GM23248 (cell line): ENCODE results near the gene PUM1. TPM values are rescaled to one million over a fixed set of nuclear protein-coding genes. Genes with fewer than 3 reads are reported as not detected.

ENCODE experiments used
- DNase-seq: peaks from one replicate; pipeline ENCODE4 v3.0.0-alpha.2; 2015
- H2AFZ ChIP-seq: fragments of 200-600 bp; sonication (generic); 2 replicates; pipeline ENCODE4 v1.6.1; 2016; ENCODE audit warnings: antibody characterized with exemption
- H3F3A ChIP-seq: fragments of 200-600 bp; sonication (generic); 2 replicates; pipeline ENCODE4 v1.6.1; 2016; ENCODE audit warnings: mild to moderate bottlenecking, antibody characterized with exemption, mixed run types; ENCODE audit not compliant: insufficient read depth
- H3K27ac ChIP-seq: fragments of 200-600 bp; sonication (generic); 2 replicates; pipeline ENCODE4 v1.5.1; 2016; ENCODE audit warnings: mild to moderate bottlenecking
- H3K27me3 ChIP-seq: fragments of 200-600 bp; sonication (generic); replicated peaks from 2 replicates; pipeline ENCODE4 v1.6.1; 2016; ENCODE audit warnings: mild to moderate bottlenecking; ENCODE audit not compliant: insufficient read depth
- H3K36me3 ChIP-seq: fragments of 200-600 bp; sonication (generic); 2 replicates; pipeline ENCODE4 v1.6.1; 2016; ENCODE audit warnings: low read depth, mild to moderate bottlenecking
- H3K4me1 ChIP-seq: fragments of 200-600 bp; sonication (generic); 2 replicates; pipeline ENCODE4 v1.6.1; 2016; ENCODE audit warnings: mild to moderate bottlenecking; ENCODE audit not compliant: insufficient read depth
- H3K4me2 ChIP-seq: fragments of 200-600 bp; sonication (generic); one replicate; pipeline ENCODE4 v1.6.1; 2016; ENCODE audit warnings: mild to moderate bottlenecking; ENCODE audit not compliant: unreplicated experiment
- H3K4me3 ChIP-seq: fragments of 200-600 bp; sonication (generic); 2 replicates; pipeline ENCODE4 v1.5.1; 2016; ENCODE audit warnings: mild to moderate bottlenecking
- H3K79me2 ChIP-seq: fragments of 200-600 bp; sonication (generic); 2 replicates; pipeline ENCODE4 v1.6.1; 2016; ENCODE audit warnings: mild to moderate bottlenecking; ENCODE audit not compliant: insufficient read depth
- H3K9ac ChIP-seq: fragments of 200-600 bp; sonication (generic); 2 replicates; pipeline ENCODE4 v1.6.1; 2016; ENCODE audit warnings: mild to moderate bottlenecking
- H3K9me2 ChIP-seq: fragments of 200-600 bp; sonication (generic); 2 replicates; pipeline ENCODE4 v1.6.1; 2016; ENCODE audit warnings: mixed run types, mild to moderate bottlenecking, moderate library complexity; ENCODE audit not compliant: insufficient read depth
- H3K9me3 ChIP-seq: fragments of 200-600 bp; sonication (generic); one replicate; pipeline ENCODE4 v1.6.1; 2017; ENCODE audit warnings: low read depth
- H4K20me1 ChIP-seq: fragments of 200-600 bp; sonication (generic); 2 replicates; pipeline ENCODE4 v1.6.0; 2016; ENCODE audit not compliant: insufficient read depth
- EZH2 ChIP-seq: fragments of 200-600 bp; sonication (generic); IDR thresholded peaks from 2 replicates; pipeline ENCODE4 v1.6.1; 2018; ENCODE audit warnings: antibody characterized with exemption, mild to moderate bottlenecking; ENCODE audit not compliant: insufficient read depth, poor library complexity, severe bottlenecking
- EZH2phosphoT487 ChIP-seq: fragments of 200-600 bp; sonication (generic); IDR thresholded peaks from 2 replicates; pipeline ENCODE4 v1.6.1; 2018; ENCODE audit warnings: antibody characterized with exemption, moderate library complexity, mild to moderate bottlenecking, low read depth; ENCODE audit not compliant: insufficient read depth
- WGBS, 2 experiments: methylation state at CpG; one replicate each; pipeline ENCODE4 v1.1.6; 2015 to 2017; ENCODE audit warnings: low lambda C conversion rate in 2 of 2, low coverage in 1 of 2; ENCODE audit errors: missing lambda C conversion rate in 2 of 2; 5-methylcytosine and 5-hydroxymethylcytosine counted together
- in situ Hi-C: fragments of 300-500 bp; cut with MboI; formaldehyde crosslinking; loops from 2 replicates; pipeline ENCODE4 v1.15.0; 2020
- polyA plus RNA-seq: library from polyadenylated mRNA; unstranded; fragments of >200 nt; fragmentation: Nextera tagmentation; extraction: Ambion mirVana; gene quantifications from 2 replicates; pipeline ENCODE4 v1.2.1, GENCODE V29; 2016
- total RNA-seq: library from RNA; depleted of rRNA; stranded (reverse); fragments of >200 nt; shearing (Covaris generic); gene quantifications from 2 replicates; pipeline ENCODE4 v1.2.3, GENCODE V29; 2014

Gene PUM1
- total and polyA plus RNA-seq, 2 experiments from 2014 or later: 46.3 to 49.5 TPM

DNA sequence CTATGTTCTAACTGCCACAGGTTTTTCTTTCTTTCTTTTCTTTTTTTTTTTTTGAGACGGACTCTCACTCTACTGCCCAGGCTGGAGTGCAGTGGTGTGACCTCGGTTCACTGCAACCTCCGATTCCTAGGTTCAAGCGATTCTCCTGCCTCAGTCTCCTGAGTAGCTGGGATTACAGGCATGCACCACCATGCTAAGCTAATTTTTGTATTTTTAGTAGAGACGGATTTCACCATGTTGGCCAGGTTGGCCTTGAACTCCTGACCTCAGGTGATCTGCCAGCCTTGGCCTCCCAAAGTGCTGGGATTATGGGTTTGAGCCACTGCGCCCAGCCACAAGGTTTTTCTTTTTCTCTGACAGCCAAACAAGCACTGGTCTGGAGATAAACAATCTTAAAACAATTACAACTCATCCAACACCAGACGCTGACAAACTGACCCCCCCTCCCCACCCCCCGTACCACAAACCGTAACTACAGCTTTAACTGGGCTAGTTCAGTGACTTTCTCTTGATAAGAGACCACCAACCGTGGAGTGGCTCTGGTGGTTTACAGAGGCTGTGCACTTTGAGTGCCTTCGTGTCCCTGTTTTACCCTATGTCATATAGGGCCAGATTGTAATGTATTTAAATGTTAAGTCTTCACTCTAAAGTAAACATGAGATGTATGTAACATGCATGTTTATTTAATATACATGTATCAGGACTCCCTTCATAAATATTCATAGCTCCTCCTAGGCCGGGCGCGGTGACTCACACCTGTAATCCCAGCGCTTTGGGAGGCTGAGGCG is 19.5 kb upstream of the PUM1 start:
- H3K27me3 ChIP-seq: no peaks in the 10 kb centered on the region
- 85 to 87% methylated on average over 16 of the region's 16 CpGs for WGBS, 2 experiments

DNA sequence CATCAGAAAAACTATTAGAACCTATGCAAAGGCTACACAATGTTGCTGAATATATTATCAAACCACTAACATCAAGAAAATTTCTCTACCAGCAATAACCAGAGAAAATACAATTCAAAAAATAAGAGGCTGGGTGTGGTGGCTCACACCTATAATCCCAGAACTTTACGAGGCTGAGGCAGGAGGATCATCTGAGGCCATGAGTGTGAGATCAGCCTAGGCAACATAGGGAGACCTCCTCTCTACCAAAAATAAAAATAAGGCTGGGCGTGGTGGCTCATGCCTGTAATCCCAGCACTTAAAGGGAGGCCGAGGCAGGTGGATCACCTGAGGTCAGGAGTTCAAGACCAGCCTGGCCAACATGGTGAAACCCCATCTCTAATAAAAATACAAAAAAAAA is 16.9 kb upstream of the PUM1 start:
- no peak overlapping the region for H3K4me2 ChIP-seq
- H3K4me1 ChIP-seq: no peaks in the 10 kb centered on the region
- TF ChIP-seq EZH2phosphoT487: no peak
- TF ChIP-seq EZH2: no peak
- H3K27ac ChIP-seq: no peak overlapping the region
- no peaks in the 10 kb centered on the region for H3F3A ChIP-seq
- WGBS, 2 experiments: 86 to 87% methylated on average over 3 of the region's 3 CpGs
- H3K36me3 ChIP-seq: no peaks in the 10 kb centered on the region
- no peaks in the 10 kb centered on the region for H3K9me2 ChIP-seq
- H3K4me3 ChIP-seq: no peak overlapping the region
- no peaks in the 10 kb centered on the region for H4K20me1 ChIP-seq
- H3K9me3 ChIP-seq: no peaks in the 10 kb centered on the region
- H2AFZ ChIP-seq: no peak overlapping the region
- no peaks in the 10 kb centered on the region for H3K79me2 ChIP-seq
- H3K27me3 ChIP-seq: no peaks in the 10 kb centered on the region
- in situ Hi-C loops: no loop called here
- DNase-seq: no peak
- H3K9ac ChIP-seq: no peak overlapping the region

More for the DNA sequence above, 19.5 kb upstream of the PUM1 start:
- no peaks in the 10 kb centered on the region for H3K9me2 ChIP-seq
- H3K9me3 ChIP-seq: no peaks in the 10 kb centered on the region
- no peaks in the 10 kb centered on the region for H3K4me1 ChIP-seq
- no peak overlapping the region for H3K9ac ChIP-seq
- no peak for TF ChIP-seq EZH2
- TF ChIP-seq EZH2phosphoT487: no peak
- no peaks in the 10 kb centered on the region for H4K20me1 ChIP-seq
- no peak for DNase-seq
- H3K4me3 ChIP-seq: no peak overlapping the region
- H3K4me2 ChIP-seq: no peak overlapping the region
- H2AFZ ChIP-seq: no peak overlapping the region
- no peaks in the 10 kb centered on the region for H3K79me2 ChIP-seq
- no peaks in the 10 kb centered on the region for H3K36me3 ChIP-seq
- H3F3A ChIP-seq: no peaks in the 10 kb centered on the region
- no peak overlapping the region for H3K27ac ChIP-seq
- in situ Hi-C loops: no loop called here

DNA sequence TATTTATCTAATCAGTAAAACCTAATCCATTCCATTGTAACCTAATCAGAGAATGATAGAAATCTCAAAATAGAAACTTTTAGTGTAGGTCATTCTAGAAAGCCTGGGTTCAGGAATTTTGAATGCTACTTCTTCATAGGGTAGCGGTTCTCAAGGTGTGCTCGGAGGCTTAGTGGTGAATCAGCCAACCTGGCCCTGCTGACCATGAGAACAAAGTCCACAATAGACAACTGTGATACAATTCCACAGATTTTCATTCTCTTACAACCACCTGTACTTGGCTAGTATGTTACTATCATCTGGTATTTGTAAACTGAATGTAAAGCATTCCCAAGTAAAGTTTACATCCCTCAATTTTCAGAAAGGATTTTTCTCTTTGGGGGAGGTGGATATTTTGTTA is 7.5 kb upstream of the PUM1 start:
- no peaks in the 10 kb centered on the region for H3K9me2 ChIP-seq
- no peak overlapping the region for H3K4me2 ChIP-seq
- H3K27ac ChIP-seq: no peak overlapping the region
- H4K20me1 ChIP-seq: no peaks in the 10 kb centered on the region
- H2AFZ ChIP-seq: no peak overlapping the region
- no peaks in the 10 kb centered on the region for H3K27me3 ChIP-seq
- H3K36me3 ChIP-seq: no peaks in the 10 kb centered on the region
- TF ChIP-seq EZH2: no peak
- TF ChIP-seq EZH2phosphoT487: no peak
- no peaks in the 10 kb centered on the region for H3K79me2 ChIP-seq
- H3K4me1 ChIP-seq: no peaks in the 10 kb centered on the region
- H3K4me3 ChIP-seq: no peak overlapping the region
- H3K9me3 ChIP-seq: no peaks in the 10 kb centered on the region
- H3K9ac ChIP-seq: no peak overlapping the region
- DNase-seq: no peak
- WGBS, 2 experiments: 91 to 94% methylated on average over 2 of the region's 2 CpGs
- no peaks in the 10 kb centered on the region for H3F3A ChIP-seq
- in situ Hi-C loops: no loop called here

DNA sequence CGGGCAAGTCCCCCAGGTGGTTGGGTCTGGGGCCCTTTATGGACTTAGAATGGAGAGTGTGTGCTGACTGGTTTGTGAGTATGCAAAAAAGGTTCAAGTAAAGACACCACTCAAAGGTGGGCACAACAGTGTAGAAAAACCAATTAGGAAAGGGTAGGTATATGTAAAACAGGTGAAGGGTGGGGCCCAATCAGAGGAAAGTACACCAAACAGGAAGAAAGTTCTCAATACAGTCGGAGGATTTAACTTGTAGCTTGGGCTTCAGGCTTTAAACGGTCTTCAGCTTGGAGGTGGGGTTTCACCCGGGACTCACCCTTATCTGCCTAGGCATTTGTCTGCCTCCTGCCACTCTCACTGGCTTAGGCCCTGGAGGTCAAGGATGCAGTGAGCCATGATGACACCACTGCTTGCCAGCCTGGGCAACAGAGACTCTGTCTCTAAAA is 6.8 kb upstream of the PUM1 start:
- TF ChIP-seq EZH2phosphoT487 (no peak), EZH2 (no peak)
- in situ Hi-C loops: no loop called here
- Histone ChIP-seq H3K27me3 (no peaks in the 10 kb centered on the region), H3K36me3 (no peaks in the 10 kb centered on the region), H3K79me2 (no peaks in the 10 kb centered on the region), H3F3A (no peaks in the 10 kb centered on the region), H3K27ac (no peak overlapping the region), H3K4me3 (no peak overlapping the region), H4K20me1 (no peaks in the 10 kb centered on the region), H3K9me2 (no peaks in the 10 kb centered on the region), H3K4me2 (no peak overlapping the region), H3K9ac (no peak overlapping the region), H3K9me3 (no peaks in the 10 kb centered on the region), H2AFZ (no peak overlapping the region), H3K4me1 (no peaks in the 10 kb centered on the region)
- no peak for DNase-seq
- WGBS, 2 experiments: 48 to 59% methylated on average over 4 of the region's 4 CpGs
